Nephron progenitor cell (in vitro differentiated cells): Measurements from ENCODE around the gene CFAP74.

ENCODE experiments used
- DNase-seq: peaks from one replicate; pipeline ENCODE4 v3.0.0; 2021
- H3K27ac Mint-ChIP-seq: 2 replicates; pipeline ENCODE4 v1.8.0; 2021; ENCODE audit warnings: mild to moderate bottlenecking, moderate library complexity, mixed read lengths
- H3K27me3 Mint-ChIP-seq: 2 replicates; pipeline ENCODE4 v1.8.0; 2021; ENCODE audit warnings: mild to moderate bottlenecking, low read depth, mixed read lengths; ENCODE audit not compliant: poor library complexity
- H3K36me3 Mint-ChIP-seq: 2 replicates; pipeline ENCODE4 v1.8.0; 2021; ENCODE audit warnings: low read depth, mixed read lengths
- H3K4me1 Mint-ChIP-seq: 2 replicates; pipeline ENCODE4 v1.8.0; 2021; ENCODE audit warnings: mixed read lengths
- H3K4me3 Mint-ChIP-seq: 2 replicates; pipeline ENCODE4 v1.8.0; 2021; ENCODE audit warnings: mild to moderate bottlenecking, moderate library complexity, mixed read lengths
- H3K9me3 Mint-ChIP-seq: 2 replicates; pipeline ENCODE4 v1.8.0; 2021; ENCODE audit warnings: mild to moderate bottlenecking, moderate library complexity, mixed read lengths
- TF ChIP-seq, protein P1 (sequence below): fragments of 200-600 bp; sonication (generic); IDR thresholded peaks from 2 replicates; pipeline ENCODE4 v1.5.0; 2021; ENCODE audit warnings: antibody characterized with exemption

The CFAP74 gene

DNA sequence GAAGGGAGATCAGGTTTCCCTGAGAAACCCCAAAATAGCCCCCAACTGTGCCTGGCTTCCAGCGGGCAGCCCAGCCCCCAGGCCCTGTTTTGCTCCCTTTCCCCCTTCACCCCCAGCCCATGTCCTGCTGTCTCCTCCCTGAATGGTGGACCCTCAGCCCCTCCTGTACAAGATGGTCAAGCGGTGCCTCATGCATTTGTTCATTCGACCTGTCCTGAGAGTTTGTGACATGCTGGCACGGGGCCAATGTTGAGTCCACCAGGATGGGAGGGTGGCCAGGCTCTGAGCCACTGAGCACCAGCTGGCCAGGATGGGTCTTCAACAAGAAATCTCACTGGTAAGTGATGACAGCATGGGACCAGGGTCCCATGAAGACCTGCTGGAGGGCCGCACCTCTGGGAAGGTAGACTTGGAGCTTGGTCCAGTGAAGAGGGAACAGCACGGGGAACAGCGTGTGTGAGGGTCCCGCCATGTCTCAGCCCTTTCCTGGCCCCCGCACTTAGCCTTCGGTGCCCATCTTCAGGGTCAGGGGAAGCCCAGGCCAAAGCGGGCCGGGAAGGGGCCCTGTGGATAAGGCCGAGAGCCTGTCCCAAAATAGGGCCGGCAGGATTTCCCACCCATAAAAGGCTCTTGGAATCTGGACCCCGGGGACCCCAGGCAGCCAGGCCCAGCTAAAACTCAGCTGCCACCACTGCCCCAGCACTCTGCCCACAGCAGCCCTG, 88.5 kb downstream of the CFAP74 start, which contains the start of gene CALML6:
Gene CALML6 (plus strand): TSS at position 290 of the 722 bp plus-strand sequence. CDS start 21 bp downstream, at position 311.
- Mint-ChIP-seq H3K27ac (peak within 1 kb of the TSS; percentile 42), H3K4me3 (no peak within 1 kb of the TSS), H3K9me3 (no peaks in the 10 kb centered on the region), H3K36me3 (no peaks in the 10 kb centered on the region), H3K27me3 (peaks cover 18% of the 10 kb centered on the region), H3K4me1 (peaks cover 47% of the 10 kb centered on the region)
- TF ChIP-seq, protein P1, sequence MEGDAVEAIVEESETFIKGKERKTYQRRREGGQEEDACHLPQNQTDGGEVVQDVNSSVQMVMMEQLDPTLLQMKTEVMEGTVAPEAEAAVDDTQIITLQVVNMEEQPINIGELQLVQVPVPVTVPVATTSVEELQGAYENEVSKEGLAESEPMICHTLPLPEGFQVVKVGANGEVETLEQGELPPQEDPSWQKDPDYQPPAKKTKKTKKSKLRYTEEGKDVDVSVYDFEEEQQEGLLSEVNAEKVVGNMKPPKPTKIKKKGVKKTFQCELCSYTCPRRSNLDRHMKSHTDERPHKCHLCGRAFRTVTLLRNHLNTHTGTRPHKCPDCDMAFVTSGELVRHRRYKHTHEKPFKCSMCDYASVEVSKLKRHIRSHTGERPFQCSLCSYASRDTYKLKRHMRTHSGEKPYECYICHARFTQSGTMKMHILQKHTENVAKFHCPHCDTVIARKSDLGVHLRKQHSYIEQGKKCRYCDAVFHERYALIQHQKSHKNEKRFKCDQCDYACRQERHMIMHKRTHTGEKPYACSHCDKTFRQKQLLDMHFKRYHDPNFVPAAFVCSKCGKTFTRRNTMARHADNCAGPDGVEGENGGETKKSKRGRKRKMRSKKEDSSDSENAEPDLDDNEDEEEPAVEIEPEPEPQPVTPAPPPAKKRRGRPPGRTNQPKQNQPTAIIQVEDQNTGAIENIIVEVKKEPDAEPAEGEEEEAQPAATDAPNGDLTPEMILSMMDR: no peak
- no peak for DNase-seq

DNA sequence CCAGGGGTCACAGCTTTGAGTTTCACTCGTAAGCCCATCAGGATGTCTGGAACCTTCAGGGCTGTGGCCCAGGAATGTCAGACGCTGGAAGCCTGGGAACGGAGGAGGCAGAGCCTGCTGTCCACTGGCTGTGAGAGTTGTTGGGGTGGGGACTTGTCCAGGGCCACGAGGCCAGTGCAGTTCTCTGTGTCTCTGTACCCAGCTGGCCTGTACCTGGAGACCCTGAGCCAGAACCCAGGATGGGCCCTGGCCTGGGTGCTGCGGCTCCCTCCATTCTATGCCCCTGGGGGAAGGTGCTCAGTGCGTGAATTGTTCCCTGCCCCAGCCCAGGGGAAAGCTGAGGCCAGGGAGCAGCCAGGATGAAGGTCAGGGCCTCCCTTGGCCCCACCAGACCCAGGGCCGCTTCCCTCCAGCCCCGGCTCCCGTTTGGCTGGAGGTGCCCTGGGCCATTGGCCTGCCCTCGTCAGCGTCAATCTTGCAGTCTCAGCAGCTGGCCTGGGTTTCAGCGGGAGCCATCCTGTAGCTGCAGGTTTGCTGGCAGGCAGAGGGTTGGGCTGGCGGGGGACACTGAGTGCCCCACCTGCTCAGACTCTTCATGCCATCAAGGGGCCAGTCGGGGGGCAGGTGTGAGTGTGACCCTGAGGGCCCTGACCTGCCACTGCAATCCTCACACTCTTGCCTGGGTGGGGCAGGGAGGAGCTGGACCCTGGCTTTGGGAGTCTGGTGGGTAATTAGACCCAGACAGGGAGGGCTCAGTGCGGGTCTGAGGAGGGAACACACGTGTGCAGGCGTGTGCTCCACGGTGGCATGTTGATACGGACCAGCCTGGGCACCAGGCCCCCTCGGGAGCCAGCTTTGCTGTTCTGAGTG, 89.2 kb downstream of the CFAP74 start:
- no peak overlapping the region for H3K4me3 Mint-ChIP-seq
- peak overlapping the region; percentile 66 for H3K27ac Mint-ChIP-seq
- peaks cover 18% of the 10 kb centered on the region for H3K27me3 Mint-ChIP-seq
- DNase-seq: no peak
- H3K4me1 Mint-ChIP-seq: peaks cover 52% of the 10 kb centered on the region
- TF ChIP-seq, protein P1: no peak
- no peaks in the 10 kb centered on the region for H3K9me3 Mint-ChIP-seq
- H3K36me3 Mint-ChIP-seq: no peaks in the 10 kb centered on the region

DNA sequence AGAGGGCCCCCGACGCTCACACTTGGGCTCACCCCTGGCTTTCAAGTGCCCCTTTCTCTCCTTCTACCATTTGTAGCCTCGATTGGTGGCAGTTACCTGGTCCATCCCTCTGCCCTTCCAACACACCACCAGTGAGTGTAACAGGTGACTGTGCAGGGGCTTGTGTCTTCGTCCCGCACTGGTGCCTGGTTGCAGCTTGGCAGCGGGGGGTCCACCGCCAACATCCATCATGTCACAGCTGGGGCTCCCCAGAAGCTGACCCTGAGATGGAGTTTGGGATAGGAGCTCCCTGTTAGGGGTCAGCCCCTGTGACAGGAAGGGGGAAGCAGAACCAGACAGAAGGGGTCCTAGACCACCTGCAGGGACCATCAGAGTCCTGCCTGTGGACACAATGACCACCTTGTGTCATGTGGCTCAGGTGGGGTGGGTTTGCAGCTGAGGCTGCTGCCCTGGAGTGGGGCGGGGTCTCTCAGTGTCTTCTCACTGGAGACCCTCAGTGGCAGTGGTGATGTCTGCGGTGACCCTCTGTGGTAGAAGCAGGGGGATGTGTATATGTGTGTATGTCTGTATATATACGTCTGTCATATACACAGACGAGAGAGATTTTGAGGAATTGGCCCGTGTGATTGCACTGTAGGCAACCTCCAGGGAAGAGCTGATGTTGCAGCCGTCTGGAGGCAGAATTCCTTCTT, 92.1 kb downstream of the CFAP74 start:
- DNase-seq: no peak
- no peak overlapping the region for H3K4me3 Mint-ChIP-seq
- H3K36me3 Mint-ChIP-seq: no peaks in the 10 kb centered on the region
- no peaks in the 10 kb centered on the region for H3K9me3 Mint-ChIP-seq
- TF ChIP-seq, protein P1: no peak
- peaks cover 43% of the 10 kb centered on the region for H3K4me1 Mint-ChIP-seq
- peaks cover 9% of the 10 kb centered on the region for H3K27me3 Mint-ChIP-seq
- no peak overlapping the region for H3K27ac Mint-ChIP-seq

DNA sequence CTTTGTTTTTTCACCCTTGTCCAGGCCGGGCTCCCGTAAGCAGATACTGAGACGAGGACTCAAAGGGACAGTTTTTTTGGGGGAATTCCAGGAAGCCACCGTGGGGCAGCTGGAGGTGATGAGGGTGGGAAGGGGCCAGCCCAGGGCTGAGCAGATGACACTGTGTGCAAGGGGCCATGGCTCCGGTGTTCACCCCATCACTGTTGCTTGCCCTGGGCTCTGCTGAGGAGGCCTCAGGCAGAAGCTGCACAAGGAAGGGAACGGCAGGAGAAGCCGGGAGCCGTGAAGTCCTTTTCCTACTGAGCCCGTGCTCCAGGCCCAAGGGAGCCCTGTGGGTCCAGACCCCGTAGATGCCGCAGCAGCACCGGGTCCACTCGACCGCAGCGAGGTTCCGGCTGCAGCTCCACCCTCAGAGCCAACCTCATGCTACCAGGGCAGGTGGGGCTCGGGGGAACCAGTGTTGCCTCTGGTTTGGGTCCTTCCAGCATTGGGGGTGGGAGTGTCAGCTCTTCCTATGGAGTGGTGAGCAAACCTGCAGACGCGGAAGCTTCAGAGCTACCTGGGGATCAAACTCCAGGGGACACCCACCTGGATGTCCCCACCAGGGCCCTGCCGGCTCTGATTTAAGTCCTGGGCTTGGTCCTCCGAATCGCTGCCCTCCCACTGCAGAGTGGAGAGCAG, 92.8 kb downstream of the CFAP74 start:
- no peak overlapping the region for H3K27ac Mint-ChIP-seq
- H3K4me3 Mint-ChIP-seq: no peak overlapping the region
- H3K36me3 Mint-ChIP-seq: no peaks in the 10 kb centered on the region
- no peaks in the 10 kb centered on the region for H3K9me3 Mint-ChIP-seq
- DNase-seq: no peak
- H3K4me1 Mint-ChIP-seq: peaks cover 45% of the 10 kb centered on the region
- TF ChIP-seq, protein P1: no peak
- peaks cover 9% of the 10 kb centered on the region for H3K27me3 Mint-ChIP-seq

GRCh38 chr1:1910033-1910465, 93.5 kb downstream of the CFAP74 start:
- peaks cover 7% of the 10 kb centered on the region for H3K27me3 Mint-ChIP-seq
- H3K4me3 Mint-ChIP-seq: peak overlapping the region; percentile 83
- H3K9me3 Mint-ChIP-seq: no peaks in the 10 kb centered on the region
- TF ChIP-seq, protein P1: no peak
- peaks cover 42% of the 10 kb centered on the region for H3K4me1 Mint-ChIP-seq
- DNase-seq: no peak
- no peaks in the 10 kb centered on the region for H3K36me3 Mint-ChIP-seq
- H3K27ac Mint-ChIP-seq: no peak overlapping the region
